GM11168 (cell line): ENCODE data around the gene SPATS2.

Source experiments
- in situ Hi-C: fragments of 300-500 bp; cut with MboI; formaldehyde crosslinking; loops from one replicate; pipeline ENCODE4 v1.12.0; 2022; ENCODE audit warnings: low sequenced_read_pairs; ENCODE audit not compliant: unreplicated experiment

The SPATS2 gene

DNA sequence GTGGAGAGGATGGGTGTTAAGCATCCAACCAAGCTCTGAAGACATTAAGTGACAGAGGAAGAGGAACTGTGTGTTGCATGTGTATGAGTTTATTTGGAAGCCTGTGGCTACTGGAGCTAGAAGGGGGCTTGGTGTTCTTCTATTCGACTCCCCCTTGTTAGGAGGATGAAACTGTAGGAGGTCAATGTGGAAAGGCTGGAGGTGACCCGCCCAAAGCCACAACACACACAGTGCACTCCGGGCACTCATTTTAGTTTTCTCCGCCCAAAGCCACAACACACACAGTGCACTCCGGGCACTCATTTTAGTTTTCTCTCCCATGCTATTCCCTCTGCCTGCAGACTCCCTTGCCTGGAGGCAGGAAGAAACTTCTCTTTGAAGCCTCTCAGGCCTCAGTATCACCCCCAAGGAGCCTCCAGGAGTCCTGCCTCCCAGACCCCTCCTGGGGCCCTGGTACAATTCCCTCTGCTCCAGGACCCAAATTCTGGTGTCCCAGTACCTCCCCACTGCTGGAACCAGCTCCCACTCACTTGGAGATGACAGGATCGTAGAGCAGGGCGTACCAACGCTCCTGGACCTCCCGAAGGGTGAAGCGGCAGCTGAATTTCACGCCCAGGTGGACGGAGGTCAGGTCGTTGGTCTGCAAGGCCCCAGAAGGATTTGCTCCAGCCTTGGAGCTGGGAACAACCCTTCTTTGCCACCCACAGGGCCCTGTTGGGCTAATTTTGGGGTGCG lies 196.9 kb downstream of the SPATS2 start:
- in situ Hi-C loops = no loop called here

DNA sequence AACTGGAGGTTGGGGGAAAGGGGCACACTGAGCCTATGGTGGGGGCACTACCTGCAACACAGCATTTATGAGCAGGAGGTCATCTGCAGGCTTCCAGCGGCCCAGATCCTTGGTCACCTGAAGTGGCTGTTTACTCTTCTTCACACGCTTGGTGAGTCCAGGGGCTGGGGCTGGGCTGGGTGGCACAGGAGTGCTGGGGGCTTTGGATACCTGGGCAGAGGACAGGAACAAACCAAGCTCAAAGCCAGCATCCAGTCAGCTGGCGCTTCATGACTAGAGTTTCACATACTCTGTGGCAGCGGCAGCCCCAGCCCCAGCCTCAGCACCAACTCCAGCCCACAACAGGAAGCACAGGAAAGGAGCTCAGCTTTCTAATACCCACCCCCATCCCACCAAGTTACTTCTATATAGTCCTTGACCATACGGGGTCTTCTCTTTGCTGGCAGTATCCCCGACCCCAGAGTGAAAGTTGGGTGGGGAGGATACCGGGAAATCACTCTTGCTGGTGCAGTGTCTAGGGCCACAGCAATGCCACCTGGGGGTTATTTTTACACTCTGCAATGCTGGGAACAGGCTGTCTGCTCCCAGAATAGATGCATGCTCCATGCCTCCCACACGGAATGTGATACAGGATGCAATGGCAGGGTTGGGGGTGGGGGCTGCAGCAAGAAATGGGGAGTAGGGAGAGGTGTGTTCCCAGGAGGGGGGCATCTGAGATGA lies 197.6 kb downstream of the SPATS2 start:
- in situ Hi-C loops = no loop called here

DNA sequence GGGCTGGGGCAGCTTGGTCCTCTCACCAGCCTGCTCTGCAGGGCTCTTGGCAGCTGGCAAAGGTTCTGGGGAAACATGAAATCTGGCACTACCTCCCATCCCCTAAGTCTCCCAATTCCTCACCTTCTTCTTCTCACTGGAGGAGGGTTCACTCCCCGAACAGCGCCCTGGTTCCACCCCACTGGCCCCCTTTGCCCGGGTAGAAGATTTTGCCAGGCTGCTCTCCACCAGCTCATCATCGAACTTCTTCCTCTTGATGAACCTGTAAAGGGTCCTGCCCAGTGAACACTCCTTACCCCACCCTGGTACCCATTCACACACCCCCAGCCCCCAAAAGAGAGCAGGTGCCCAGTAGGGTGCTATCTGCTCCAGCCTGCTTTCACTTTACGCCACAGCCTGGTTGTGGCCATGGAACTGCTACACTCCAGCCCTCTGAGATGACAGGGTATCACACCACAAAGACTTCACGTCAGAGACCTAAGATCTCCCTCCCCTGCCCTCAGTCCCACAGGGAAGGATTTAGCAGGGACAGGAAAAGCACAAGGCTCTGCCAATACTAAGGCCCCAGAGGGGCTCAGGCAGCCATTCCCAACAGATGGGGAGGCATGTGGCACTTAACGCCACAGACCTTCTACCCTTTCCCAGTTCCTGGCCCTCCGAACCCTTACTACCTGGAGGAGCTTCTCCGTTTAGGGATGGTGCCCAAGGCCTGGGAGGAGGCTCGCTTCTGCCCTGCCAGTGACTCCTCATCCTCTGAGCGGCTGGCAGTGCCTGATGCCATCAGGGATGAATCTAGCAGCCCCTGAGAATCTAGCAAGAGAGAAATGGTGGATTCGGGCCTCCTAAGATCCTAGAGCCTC lies 198.4 kb downstream of the SPATS2 start:
- in situ Hi-C loops = no loop called here

DNA sequence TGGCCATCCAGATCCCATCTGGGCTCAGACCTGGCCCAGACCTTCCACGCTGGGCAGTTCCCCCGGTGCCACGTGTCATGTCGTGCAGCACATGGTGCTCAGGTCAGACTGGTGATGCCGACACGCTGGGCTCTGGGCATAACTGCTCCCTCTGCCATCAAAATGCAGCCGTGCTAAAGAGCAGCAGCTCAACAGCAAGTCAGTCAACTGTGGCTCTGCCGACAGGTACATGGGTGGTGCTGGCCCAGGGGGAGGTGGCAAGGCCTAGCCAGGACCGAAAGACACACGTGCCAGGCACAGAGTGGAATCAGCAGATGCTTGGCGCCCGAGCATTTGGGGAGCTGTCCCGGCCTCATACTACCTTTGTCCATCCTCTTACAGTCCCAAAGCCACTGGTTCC lies 199.1 kb downstream of the SPATS2 start:
- in situ Hi-C loops = no loop called here

DNA sequence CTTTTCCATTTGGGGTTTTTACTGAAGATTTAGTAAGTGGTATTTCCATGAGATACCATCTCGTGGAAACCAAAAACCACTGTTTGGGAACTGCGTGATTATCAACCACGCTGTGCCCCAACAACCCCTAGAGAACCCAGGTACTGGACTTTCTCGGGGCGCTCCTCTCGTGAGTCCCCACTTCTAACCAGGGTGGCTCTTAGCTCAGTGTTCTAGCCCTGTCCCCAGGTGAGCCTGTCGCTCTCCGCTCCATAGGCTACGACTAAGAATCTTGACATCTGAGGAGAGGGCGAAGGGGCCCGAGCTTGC lies 200.0 kb downstream of the SPATS2 start:
- in situ Hi-C loops = no loop called here

DNA sequence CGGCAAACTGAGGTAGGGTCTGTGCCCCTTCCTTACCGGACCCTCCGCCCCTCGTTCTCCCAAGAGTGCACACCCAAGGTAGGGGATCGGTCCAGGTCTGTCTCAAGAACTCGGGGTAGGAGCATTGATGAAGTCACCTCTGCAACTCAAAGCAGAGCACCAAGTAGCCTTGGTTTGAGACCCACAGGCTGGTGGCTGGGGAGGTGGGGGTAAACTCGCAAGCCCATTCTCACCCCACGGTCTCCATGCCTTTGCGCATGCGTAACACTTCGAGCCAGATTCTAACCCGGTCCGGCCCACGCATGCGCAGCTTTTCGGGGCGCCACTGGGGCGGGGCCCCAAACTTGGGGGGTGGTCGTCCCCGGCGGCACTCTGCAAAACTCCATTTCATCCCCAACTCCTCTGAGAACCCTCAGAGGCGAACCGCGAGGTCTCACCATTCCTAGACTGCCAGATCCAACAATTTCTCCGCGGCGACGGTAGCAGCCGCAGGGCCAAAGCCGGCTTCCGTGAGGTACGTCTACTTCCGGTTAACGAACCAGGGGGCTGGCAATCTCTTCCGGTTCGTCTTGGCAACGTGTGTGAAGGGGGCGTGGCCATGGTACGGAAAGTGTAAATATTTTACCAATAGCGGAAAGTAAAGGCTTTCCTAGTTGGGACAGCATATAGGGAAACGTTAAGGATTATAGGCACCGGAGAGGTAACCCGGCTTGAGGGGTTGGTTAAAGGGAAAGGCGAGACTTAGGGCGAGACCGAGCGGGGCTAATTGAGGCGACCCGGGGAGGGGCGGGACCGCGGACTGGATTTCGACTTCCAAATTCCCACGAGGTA lies 200.6 kb downstream of the SPATS2 start, which contains the start of gene MCRS1:
MCRS1 (minus strand) TSS at position 532 of the 831 bp plus-strand sequence. CDS start 1,411 bp downstream, outside the sequence.
- in situ Hi-C loops = no loop called here

DNA sequence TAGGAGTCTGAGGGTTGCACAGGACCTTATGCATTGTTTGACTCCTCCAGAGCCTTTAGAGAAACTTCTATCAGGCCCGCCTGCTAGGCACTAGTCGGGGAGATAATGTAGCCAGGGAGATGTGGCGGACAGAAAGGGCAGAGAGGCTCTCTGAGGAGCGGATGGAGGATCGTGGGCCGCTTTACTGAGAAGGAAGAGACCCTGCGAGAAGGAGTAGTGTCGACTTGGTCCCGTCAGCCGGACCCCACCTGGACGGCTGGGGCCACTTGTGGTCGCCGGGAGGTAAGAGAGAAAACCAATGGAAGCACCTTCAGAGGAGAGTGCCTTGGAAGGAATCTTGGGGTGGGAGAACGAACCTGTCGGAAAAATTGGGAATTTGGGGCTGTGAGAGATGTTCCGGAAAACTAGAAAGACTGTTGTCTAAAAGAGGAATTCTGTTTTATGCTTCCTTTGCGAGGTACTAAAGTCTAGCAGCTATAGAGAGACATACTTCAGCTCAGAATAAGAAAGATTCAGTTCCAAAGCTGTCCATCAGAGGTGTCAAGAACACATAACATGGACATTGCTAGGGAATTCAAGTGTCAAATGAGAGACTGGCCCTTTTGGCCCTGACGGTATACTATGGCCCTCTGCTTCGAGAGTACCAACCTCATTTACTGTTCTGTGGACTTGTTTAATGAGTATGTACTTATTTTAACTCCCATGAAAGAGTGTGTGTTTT lies 201.3 kb downstream of the SPATS2 start:
- in situ Hi-C loops = no loop called here
